T follicular helper cell (primary cell): ENCODE measurements around the gene GTSE1.
"Not testable (repeated sequence)": the region's sequence is repeated elsewhere in the genome, so short reads cannot be mapped to it uniquely, and the experiment has no call there.

Experiments used
- DNase-seq: peaks from one replicate; pipeline ENCODE4 v3.0.0-alpha.2; 2020; ENCODE audit warnings: low read depth

GTSE1 gene

DNA sequence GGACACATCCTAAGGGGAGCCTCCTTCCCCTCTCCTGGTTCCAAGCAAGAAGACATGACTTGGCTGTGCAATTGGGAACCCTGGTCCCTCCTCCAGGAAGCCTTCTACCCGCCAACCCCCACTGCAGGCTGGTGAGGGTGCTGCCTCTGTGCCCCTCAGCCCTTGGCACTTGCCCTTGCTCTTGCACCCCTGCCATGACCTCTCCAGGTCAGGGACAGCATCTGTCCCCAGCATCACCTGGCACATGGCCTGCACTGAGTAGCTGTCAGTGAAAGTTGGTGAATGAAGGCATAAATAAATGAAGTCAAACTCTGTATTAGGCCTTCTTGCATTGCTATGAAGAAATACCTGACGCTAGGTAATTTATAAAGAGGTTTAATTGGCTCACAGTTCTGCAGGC, 1.9 kb upstream of the GTSE1 start:
- DNase-seq: no peak

DNA sequence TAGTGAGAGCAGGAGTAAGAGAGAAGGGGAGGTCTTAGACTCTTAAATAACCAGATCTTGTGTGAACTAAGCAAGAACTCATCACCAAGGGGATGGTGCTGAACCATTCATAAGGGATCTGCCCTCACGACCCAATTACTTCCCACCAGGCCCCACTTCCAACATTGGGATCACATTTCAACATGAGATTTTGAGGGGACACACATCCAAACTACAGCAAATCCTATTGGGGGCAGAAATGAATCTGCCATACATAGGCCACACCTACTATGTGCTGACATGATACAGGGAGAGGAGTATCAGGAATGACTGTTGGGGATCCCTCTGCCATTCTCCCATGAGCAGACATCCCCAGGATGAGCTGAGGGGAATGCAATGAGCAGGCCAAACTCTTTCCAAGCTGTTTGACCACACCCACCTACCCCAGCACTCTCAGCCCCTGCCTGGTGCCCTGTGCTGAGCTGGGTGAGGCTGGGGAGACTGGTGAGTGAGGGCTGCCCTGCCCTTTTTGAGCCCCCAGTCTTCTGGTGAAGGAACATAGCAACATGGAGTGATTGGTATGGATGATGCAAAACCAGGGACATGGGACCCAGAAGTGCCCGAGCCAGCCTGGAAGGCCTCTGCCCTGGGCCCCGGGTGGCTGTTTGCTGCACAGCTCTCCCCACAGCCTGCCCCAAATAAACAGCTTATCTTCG, 1.2 kb upstream of the GTSE1 start:
- DNase-seq: no peak

DNA sequence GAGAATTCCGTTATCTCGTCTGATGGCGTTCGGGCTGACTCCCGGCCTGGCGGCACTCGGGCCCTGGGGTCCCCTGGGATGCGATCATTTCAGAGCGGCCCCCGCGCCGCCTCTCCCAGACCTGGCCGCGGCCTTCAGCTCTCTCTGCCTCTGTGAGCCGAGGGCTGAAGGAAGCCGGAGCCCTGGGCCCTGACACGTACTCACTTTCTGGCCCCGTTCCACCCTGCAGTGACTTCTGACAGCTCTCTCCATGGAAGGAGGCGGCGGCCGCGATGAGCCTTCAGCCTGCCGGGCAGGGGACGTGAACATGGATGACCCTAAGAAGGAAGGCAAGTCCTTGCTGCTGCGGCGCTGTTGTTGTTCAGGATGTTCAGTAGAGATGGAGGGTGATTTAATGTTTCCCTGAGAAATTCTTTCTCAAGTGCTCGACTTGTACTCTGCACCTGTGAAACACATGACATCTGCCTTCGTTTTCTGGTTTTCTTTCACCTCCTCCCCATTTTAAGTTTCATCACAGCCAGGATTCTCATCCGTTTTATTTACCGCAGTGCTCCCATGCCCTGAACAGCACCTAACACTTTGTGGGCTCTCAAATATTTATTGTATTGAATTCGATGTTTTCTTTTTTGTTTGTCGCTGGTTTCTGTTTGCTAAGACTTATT, 612 bp downstream of the GTSE1 start:
- no peak for DNase-seq

DNA sequence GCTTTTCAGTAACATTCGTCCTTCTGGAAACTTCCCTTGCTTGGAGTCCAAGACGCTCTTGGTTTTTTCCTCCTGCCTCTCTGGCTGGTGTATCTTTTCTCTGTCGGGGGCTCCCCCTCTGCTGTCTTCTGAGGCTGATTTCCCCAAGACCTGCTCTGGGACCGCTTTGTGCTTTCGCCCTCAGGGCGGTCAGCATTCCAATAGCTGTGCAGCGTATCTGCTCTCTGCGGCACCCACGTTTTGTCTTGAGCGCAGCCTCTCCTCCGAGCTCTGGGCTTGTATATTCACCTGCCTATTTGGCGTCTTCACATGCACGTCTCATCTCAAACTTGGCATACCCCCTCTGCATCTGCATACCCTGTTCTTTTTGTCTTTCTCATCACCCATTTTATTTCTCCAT, 2.4 kb downstream of the GTSE1 start:
- DNase-seq: no peak

DNA sequence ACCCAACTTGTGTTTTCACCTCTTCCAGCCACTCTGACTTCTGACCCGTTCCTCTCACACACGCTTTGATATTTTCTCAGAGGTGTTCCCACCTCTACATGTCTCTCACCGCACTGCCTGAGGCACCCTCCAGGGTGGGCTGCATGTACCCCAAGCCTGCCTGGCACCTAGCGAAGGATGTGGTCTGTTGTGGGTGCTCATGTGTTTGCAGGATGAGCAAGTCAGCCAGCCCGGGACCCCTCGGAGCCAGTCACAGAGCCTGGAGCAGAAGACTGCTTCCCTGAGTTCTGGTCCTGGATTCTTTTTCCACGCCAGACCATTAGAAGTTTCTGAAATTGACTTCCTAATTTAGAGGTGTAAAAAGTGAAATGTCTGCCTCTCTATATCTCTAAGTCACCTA, 3.8 kb downstream of the GTSE1 start:
- DNase-seq: no peak

GRCh38 chr22:46303347-46303965, 6.8 kb downstream of the GTSE1 start:
- no peak for DNase-seq

DNA sequence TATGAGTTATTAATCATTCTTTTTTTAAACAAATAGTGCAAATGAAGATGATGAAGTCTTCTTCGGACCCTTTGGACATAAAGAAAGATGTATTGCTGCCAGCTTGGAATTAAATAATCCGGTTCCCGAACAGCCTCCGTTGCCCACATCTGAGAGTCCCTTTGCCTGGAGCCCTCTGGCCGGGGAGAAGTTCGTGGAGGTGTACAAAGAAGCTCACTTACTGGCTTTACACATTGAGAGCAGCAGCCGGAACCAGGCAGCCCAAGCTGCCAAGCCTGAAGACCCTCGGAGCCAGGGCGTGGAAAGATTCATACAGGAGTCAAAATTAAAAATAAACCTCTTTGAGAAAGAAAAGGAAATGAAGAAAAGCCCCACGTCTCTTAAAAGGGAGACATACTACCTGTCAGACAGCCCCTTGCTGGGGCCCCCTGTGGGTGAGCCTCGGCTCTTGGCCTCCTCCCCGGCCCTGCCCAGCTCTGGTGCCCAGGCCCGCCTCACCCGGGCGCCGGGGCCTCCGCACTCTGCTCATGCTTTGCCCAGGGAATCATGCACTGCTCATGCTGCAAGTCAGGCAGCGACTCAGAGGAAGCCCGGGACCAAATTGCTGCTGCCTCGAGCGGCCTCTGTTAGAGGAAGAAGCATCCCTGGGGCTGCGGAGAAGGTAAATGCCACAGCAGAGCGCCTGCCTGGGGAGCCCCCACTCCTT, 11.8 kb downstream of the GTSE1 start:
- no peak for DNase-seq

- no peak for DNase-seq
Measured at GRCh38 chr22:46309526-46310085, 12.9 kb downstream of the GTSE1 start.

DNA sequence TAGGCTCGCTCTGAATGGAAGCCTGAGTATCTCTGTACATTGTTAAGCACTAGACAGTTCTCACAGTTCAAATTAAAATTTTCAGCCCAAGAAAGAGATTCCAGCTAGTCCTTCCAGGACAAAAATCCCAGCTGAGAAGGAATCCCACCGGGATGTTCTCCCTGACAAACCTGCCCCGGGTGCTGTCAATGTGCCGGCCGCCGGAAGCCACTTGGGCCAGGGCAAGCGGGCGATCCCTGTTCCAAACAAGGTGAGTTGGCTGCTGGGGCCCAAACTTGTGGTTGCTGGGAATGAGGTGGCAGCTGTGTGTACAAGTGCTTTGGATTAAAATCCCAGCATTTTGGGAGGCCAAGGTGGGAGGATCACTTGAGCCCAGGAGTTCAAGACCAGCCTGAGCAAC, 15.4 kb downstream of the GTSE1 start:
- no peak for DNase-seq

DNA sequence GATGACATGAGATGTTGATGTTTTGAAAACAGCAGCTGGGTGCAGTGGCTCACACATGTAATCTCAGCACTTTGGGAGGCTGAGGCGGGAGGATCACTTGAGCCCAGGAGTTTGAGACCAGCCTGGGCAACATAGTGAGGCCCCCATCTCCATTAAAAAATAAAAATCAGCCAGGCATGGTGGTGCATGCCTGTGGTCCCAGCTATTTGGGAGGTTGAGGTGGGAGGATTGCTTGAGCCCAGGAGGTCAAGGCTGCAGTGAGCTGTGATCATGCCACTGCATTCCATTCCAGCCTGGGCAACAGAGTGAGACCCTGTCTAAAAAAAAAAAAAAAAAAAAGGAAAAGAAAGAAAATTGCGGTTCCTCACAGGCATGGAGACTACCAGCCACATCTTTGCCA, 16.2 kb downstream of the GTSE1 start:
- DNase-seq: not testable (repeated sequence)

GRCh38 chr22:46315976-46316375, 19.3 kb downstream of the GTSE1 start:
- no peak for DNase-seq

- no peak for DNase-seq
Measured at GRCh38 chr22:46317646-46318045, 21.0 kb downstream of the GTSE1 start.

DNA sequence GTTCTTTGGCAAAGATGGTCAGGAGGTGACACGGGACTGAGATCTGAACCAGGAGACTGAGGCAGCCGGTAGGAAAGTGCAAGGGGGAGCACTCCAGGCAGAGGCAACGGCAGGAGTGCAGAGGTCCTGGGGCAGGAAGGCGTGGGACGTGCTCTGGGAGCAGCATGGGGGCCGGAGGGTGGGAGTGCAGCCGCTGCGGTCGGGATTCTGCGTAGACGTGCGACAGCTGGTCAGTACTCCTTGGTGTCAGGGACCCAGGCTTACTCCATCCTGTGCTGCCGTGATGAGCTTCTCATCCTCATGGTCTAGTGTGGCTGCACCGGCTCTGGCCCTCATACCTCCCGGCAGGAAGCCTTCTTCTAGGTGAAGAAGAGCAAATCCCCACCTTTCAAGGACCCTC, 21.9 kb downstream of the GTSE1 start:
- DNase-seq: no peak

GRCh38 chr22:46319319-46319718, 22.6 kb downstream of the GTSE1 start:
- no peak for DNase-seq

DNA sequence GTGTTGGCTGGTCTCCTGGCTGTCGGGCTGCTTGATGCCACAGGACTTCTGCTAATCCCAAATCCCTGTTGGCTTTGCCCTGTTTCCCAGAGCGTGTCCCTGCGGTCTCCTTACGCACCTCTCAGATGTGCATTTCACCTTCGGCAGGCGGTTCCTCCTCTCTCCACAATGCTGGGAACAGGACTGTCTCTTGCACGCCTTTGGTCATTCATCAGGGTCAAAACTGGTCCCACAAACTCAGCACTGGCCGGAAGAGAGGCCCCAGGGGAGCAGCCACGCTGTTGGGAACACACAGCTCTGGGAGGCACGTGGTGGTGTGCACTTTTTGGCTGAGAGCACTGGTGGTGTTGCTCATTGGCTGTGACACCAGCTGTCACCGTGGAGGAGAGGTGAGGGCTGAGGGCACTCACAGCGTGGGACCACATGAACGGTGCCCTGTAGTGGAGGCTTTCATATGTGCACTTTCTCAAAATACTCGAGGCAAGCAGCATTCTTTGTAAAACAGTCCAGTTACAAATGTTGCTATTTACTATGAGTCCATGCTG, 23.6 kb downstream of the GTSE1 start:
- no peak for DNase-seq

DNA sequence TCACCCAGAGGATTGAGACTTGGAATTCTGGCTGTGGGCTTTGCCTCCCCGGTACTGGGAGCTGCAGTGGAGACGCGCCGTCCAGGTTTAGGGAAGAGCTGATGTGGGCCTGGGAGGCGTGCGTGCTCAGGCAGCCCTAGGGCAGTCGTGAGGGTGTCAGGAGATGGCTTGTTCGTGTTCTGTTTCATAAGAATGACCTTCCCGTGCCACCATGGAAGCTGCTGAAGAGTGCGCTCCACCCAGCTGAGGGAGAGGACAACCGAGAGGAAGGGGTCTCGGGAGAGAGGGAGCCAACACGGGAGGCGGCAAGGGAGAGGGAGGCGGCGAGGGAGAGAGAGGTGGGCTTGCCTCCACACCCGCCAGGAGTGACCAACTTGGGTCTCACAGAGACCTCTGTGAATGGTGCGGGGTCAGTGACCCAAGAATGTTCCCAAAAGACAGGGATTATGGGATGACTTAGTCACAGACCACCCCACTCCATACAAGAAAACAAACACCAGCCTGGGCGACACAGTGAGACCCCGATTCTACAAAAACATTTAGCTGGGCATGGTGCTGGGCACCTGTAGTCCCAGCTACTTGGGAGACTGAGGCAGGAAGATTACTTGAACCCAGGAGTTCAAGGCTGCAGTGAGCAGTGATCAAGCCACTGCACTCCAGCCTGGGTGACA, 24.2 kb downstream of the GTSE1 start:
- DNase-seq: no peak

GRCh38 chr22:46322711-46323110, 26.0 kb downstream of the GTSE1 start:
- no peak for DNase-seq

GRCh38 chr22:46323162-46323561, 26.5 kb downstream of the GTSE1 start:
- DNase-seq: no peak

GRCh38 chr22:46326066-46326680, 29.5 kb downstream of the GTSE1 start:
- no peak for DNase-seq

DNA sequence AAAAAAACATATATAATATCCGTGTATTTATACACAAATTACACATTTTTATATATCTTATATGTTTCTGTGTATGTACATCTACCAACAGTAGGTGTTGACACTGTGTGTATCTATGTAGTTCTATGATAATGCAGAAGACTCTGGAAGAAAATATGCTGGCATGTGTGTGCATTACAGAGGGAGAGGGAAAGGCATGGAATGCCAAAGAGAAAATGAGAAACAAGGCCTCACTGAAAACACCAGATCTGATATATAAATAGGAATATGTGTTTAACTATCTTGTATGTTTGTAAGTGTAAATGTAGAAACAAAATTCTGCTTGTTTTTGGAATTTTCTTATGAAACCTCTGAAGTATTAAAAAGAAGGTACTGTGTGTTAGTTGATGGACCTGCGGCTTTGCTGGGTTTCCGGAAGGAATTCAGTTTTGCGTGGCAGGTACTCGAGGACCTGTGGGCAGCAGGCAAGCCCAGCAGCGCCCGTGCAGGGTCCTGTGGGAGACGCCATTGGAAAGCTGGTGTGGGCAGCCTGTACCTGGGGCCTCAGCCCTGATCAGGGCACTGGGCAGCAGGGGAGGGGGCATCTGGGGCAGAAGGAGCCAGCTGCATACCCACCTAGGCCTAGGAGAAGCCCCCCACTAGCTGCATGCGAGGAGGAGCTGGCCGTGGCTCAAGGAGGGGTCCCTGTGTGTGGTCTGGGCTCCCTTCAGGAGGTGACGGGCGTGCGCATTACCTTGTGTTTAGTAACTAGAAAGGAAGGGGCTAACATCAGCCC, 31.2 kb downstream of the GTSE1 start:
- DNase-seq: no peak
